Natural killer cell treated with Interleukin-12 subunit alpha and Interleukin-12 subunit beta and Interleukin-15 and Interleukin-18, amount 100 ng/mL, for 72 hours (primary cell): ENCODE measurements around the gene MTMR12. TPM values are rescaled to one million over a fixed set of nuclear protein-coding genes. Genes with fewer than 3 reads are reported as not detected.
A peak's percentile ranks its signal among the peaks of the same experiment; 100 is the strongest.
"Not testable (repeated sequence)": the region's sequence is repeated elsewhere in the genome, so short reads cannot be mapped to it uniquely, and the experiment has no call there.

Source experiments
- ATAC-seq, 2 donors: fragments of 150-1000 bp; cut with Tn5 transposase in 1 of 2; sonication (Bioruptor Pico), chemical (Tn5 transposase) in 1 of 2; 2 replicates each; pipeline ENCODE4 v1.10.0; 2021
- DNase-seq: peaks from one replicate; pipeline ENCODE4 v3.0.0; 2022; ENCODE audit warnings: low spot score
- H3K27ac Mint-ChIP-seq, 2 donors: 1 replicate in 1 of 2; 2 replicates in 1 of 2; pipeline ENCODE4 v1.8.0; 2022; ENCODE audit warnings: mixed read lengths in 2 of 2, mild to moderate bottlenecking in 1 of 2, moderate library complexity in 1 of 2
- H3K27me3 Mint-ChIP-seq, 2 donors: 1 replicate in 1 of 2; 2 replicates in 1 of 2; pipeline ENCODE4 v1.8.0; 2022; ENCODE audit warnings: mixed read lengths in 2 of 2
- H3K36me3 Mint-ChIP-seq: one replicate; pipeline ENCODE4 v1.8.0; 2022; ENCODE audit warnings: mixed read lengths
- H3K4me1 Mint-ChIP-seq, 2 donors: 1 replicate in 1 of 2; 2 replicates in 1 of 2; pipeline ENCODE4 v1.8.0; 2022; ENCODE audit warnings: low read depth in 2 of 2, mixed read lengths in 2 of 2, mild to moderate bottlenecking in 1 of 2
- H3K4me3 Mint-ChIP-seq: one replicate; pipeline ENCODE4 v1.8.0; 2022; ENCODE audit warnings: mixed read lengths
- H3K9me3 Mint-ChIP-seq: 2 replicates; pipeline ENCODE4 v1.8.0; 2022; ENCODE audit warnings: mixed read lengths
- total RNA-seq, 2 donors: library from RNA; stranded (reverse); gene quantifications; one replicate each; pipeline ENCODE4 v1.2.3, GENCODE V29; 2022

Gene MTMR12
- total RNA-seq, 2 donors from 2014 or later, result 28.8 to 31.9 TPM

GRCh38 chr5:32223972-32224609 lies 88.6 kb downstream of the MTMR12 start:
- Mint-ChIP-seq H3K4me3 (no peak overlapping the region), H3K27ac (no peak overlapping the region), H3K36me3 (no peaks in the 10 kb centered on the region), H3K27me3 (no peaks in the 10 kb centered on the region), H3K4me1 (peaks cover 0 to 2% of the 10 kb centered on the region in 2 donors), H3K9me3 (no peaks in the 10 kb centered on the region)
- no peak for ATAC-seq
- no peak for DNase-seq

DNA sequence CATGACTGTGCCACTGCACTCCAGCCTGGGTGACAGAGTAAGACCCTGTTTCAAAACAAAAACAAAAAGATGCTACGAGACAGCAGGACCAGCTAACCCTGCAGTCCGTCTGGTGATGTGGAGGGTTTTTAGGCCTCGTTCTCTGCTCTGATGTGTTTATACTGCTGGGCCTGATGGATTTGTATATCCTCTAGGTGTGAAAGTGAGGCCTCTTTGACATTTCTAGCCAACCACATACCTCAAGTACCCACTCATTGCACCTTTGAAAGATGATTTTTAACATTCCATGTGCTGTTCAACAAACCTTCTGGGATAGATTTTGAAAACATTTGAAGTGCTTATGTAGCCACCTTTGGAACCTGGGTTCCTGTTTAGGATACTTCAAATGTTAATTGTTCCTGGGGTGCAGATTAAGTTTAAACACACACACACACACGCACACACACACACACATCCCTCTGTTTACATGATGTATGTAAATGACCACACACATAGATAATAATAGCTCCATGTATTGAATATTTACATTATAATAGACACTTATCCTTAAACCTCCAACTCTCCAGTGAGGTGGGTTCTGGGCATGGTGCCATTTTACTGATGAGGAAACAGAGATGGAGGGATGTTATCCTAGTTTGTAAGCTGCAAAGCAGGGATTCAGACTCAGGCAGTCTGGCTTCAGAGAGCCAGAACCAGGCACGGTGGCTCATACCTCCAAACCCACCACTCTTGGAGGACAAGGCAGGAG lies 89.8 kb downstream of the MTMR12 start:
- Mint-ChIP-seq H3K9me3 (no peaks in the 10 kb centered on the region), H3K4me1 (peaks cover 0 to 2% of the 10 kb centered on the region in 2 donors), H3K27me3 (no peaks in the 10 kb centered on the region), H3K36me3 (no peaks in the 10 kb centered on the region), H3K27ac (no peak overlapping the region), H3K4me3 (no peak overlapping the region)
- no peak for DNase-seq
- no peak for ATAC-seq

- no peaks in the 10 kb centered on the region for H3K36me3 Mint-ChIP-seq
- no peak for DNase-seq
- no peak for ATAC-seq
- no peaks in the 10 kb centered on the region for H3K9me3 Mint-ChIP-seq
- H3K4me3 Mint-ChIP-seq, result no peak overlapping the region
- H3K27me3 Mint-ChIP-seq, result no peaks in the 10 kb centered on the region
- no peak overlapping the region for H3K27ac Mint-ChIP-seq
- H3K4me1 Mint-ChIP-seq, result no peaks in the 10 kb centered on the region
These were observed 94.8 kb downstream of the MTMR12 start for GRCh38 chr5:32217886-32218396.

DNA sequence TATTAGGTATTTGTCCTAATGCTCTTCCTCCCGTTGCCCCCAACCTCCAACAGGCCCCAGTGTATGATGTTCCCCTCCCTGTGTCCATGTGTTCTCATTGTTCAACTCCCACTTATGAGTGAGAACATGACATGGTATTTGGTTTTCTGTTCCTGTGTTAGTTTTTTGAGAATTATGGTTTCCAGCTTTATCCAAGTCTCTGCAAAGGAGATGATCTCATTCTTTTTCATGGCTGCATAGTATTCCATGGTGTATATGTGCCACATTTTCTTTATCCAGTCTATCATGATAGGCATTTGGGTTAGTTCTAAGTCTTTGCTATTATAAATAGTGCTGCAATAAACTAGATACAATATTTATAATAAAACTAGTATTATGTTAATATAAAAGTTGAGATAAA lies 98.4 kb downstream of the MTMR12 start:
- not testable (repeated sequence) for DNase-seq, H3K36me3 Mint-ChIP-seq, H3K4me3 Mint-ChIP-seq, H3K27me3 Mint-ChIP-seq, H3K27ac Mint-ChIP-seq, H3K9me3 Mint-ChIP-seq, ATAC-seq
- peaks cover 10 to 13% of the 10 kb centered on the region in 2 donors for H3K4me1 Mint-ChIP-seq

- peak overlapping the region; percentile 19 for H3K4me3 Mint-ChIP-seq
- DNase-seq (no peak), ATAC-seq (no peak)
- H3K27ac Mint-ChIP-seq, result peak overlapping the region; percentile 92
- H3K36me3 Mint-ChIP-seq, result no peaks in the 10 kb centered on the region
- peaks cover 10 to 13% of the 10 kb centered on the region in 2 donors for H3K4me1 Mint-ChIP-seq
- H3K9me3 Mint-ChIP-seq, result no peaks in the 10 kb centered on the region
- no peaks in the 10 kb centered on the region for H3K27me3 Mint-ChIP-seq
These were observed 102.6 kb downstream of the MTMR12 start for GRCh38 chr5:32210151-32210550.

DNA sequence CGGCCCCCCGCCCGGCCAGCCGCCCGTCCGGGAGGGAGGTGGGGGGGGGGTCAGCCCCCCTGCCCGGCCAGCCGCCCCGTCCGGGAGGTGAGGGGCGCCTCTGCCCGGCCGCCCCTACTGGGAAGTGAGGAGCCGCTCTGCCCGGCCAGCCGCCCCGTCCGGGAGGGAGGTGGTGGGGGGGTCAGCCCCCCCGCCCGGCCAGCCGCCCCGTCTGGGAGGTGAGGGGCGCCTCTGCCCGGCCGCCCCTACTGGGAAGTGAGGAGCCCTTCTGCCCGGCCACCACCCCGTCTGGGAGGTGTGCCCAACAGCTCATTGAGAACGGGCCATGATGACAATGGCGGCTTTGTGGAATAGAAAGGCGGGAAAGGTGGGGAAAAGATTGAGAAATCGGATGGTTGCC lies 103.9 kb downstream of the MTMR12 start:
- H3K4me3 Mint-ChIP-seq, ATAC-seq, DNase-seq, H3K27ac Mint-ChIP-seq, H3K9me3 Mint-ChIP-seq, H3K27me3 Mint-ChIP-seq, H3K36me3 Mint-ChIP-seq: not testable (repeated sequence)
- peaks cover 10 to 13% of the 10 kb centered on the region in 2 donors for H3K4me1 Mint-ChIP-seq

GRCh38 chr5:32207355-32207634 lies 105.4 kb downstream of the MTMR12 start:
- H3K36me3 Mint-ChIP-seq, result no peaks in the 10 kb centered on the region
- H3K4me3 Mint-ChIP-seq, result no peak overlapping the region
- H3K9me3 Mint-ChIP-seq, result no peaks in the 10 kb centered on the region
- peak overlapping the region in 1 of 2 donors; percentile 39 for H3K27ac Mint-ChIP-seq
- peaks cover 10 to 13% of the 10 kb centered on the region in 2 donors for H3K4me1 Mint-ChIP-seq
- DNase-seq, result no peak
- ATAC-seq, result no peak
- no peaks in the 10 kb centered on the region for H3K27me3 Mint-ChIP-seq

- H3K9me3 Mint-ChIP-seq, result no peaks in the 10 kb centered on the region
- no peaks in the 10 kb centered on the region for H3K36me3 Mint-ChIP-seq
- no peak overlapping the region for H3K4me3 Mint-ChIP-seq
- no peak for DNase-seq
- no peak for ATAC-seq
- peak overlapping the region in 1 of 2 donors; percentile 39 for H3K27ac Mint-ChIP-seq
- peaks cover 0 to 2% of the 10 kb centered on the region in 2 donors for H3K27me3 Mint-ChIP-seq
- peaks cover 10 to 13% of the 10 kb centered on the region in 2 donors for H3K4me1 Mint-ChIP-seq
These were observed 106.0 kb downstream of the MTMR12 start for GRCh38 chr5:32206509-32207354.

- H3K36me3 Mint-ChIP-seq, result no peaks in the 10 kb centered on the region
- peaks cover 0 to 9% of the 10 kb centered on the region in 2 donors for H3K27me3 Mint-ChIP-seq
- ATAC-seq (no peak), DNase-seq (no peak)
- H3K4me3 Mint-ChIP-seq, result no peak overlapping the region
- no peaks in the 10 kb centered on the region for H3K9me3 Mint-ChIP-seq
- H3K4me1 Mint-ChIP-seq, result peaks cover 7 to 9% of the 10 kb centered on the region in 2 donors
- no peak overlapping the region for H3K27ac Mint-ChIP-seq
These were observed 106.7 kb downstream of the MTMR12 start for GRCh38 chr5:32206053-32206452.

DNA sequence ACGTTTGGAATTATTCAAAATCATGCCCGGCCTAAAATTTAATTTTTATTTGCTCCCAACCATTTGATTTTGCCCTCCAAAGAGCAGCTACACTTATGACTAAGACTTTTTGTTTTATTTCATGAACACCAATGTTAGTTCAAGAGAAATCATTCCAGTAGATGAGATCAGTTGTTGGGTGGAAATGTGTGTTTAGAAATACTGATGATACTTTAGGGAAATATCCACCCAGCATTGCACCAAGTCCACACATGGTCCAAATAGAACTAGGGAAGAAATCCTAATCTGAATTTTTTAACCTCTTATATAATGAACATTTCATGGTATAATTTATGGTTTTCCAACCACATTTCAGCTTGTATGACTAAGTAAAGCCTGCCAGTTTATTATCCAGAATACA lies 110.3 kb downstream of the MTMR12 start:
- Mint-ChIP-seq H3K27me3 (peaks cover 2 to 10% of the 10 kb centered on the region in 2 donors), H3K27ac (no peak overlapping the region), H3K9me3 (no peaks in the 10 kb centered on the region), H3K36me3 (no peaks in the 10 kb centered on the region), H3K4me1 (no peaks in the 10 kb centered on the region), H3K4me3 (no peak overlapping the region)
- no peak for DNase-seq
- no peak for ATAC-seq

- Mint-ChIP-seq H3K36me3 (no peaks in the 10 kb centered on the region), H3K27ac (peak overlapping the region in 1 of 2 donors; percentile 6), H3K4me3 (no peak overlapping the region), H3K27me3 (peaks cover 5 to 10% of the 10 kb centered on the region in 2 donors), H3K9me3 (no peaks in the 10 kb centered on the region), H3K4me1 (no peaks in the 10 kb centered on the region)
- no peak for DNase-seq
- ATAC-seq, result no peak
These were observed 111.5 kb downstream of the MTMR12 start for GRCh38 chr5:32201122-32201753.

GRCh38 chr5:32197032-32197431 lies 115.7 kb downstream of the MTMR12 start:
- ATAC-seq, result no peak
- Mint-ChIP-seq H3K4me3 (no peak overlapping the region), H3K4me1 (peaks cover 5 to 6% of the 10 kb centered on the region in 2 donors), H3K27ac (no peak overlapping the region), H3K9me3 (no peaks in the 10 kb centered on the region), H3K27me3 (peaks cover 15 to 19% of the 10 kb centered on the region in 2 donors), H3K36me3 (no peaks in the 10 kb centered on the region)
- no peak for DNase-seq

GRCh38 chr5:32195265-32195664 lies 117.5 kb downstream of the MTMR12 start:
- Mint-ChIP-seq H3K4me3 (no peak overlapping the region), H3K27me3 (peaks cover 9 to 14% of the 10 kb centered on the region in 2 donors), H3K36me3 (no peaks in the 10 kb centered on the region), H3K4me1 (peaks cover 5 to 6% of the 10 kb centered on the region in 2 donors), H3K27ac (no peak overlapping the region), H3K9me3 (no peaks in the 10 kb centered on the region)
- DNase-seq (no peak), ATAC-seq (no peak)
